GM12878 (cell line): Measurements from ENCODE around the gene PLXNA4. TPM values are rescaled to one million over a fixed set of nuclear protein-coding genes. Genes with fewer than 3 reads are reported as not detected.
A peak's percentile ranks its signal among the peaks of the same experiment; 100 is the strongest.

Experiments used
- ATAC-seq: fragments of 200-7000 bp; cut with Tn5 transposase; 3 replicates; pipeline ENCODE4 v1.9.1; 2020; ENCODE audit warnings: mild to moderate bottlenecking, moderate library complexity
- BruUV-seq: library from RNA; stranded (reverse); fragments of 400-500 nt; replicated peaks from 2 replicates; lab custom pipeline; 2021; lab: Mats Ljungman, UMichigan
- CTCF ChIA-PET: fragments of 300-600 bp; sonication (Branson Sonifier 250); formaldehyde crosslinking; extraction: SDS; loops from one replicate; lab custom pipeline; 2021; ENCODE audit warnings: inconsistent platforms; lab: Yijun Ruan, JAX
- POLR2A ChIA-PET: fragments of 350-600 bp; formaldehyde crosslinking; extraction: SDS; loops from one replicate; lab custom pipeline; 2021; ENCODE audit warnings: inconsistent platforms; lab: Charles Lee
- RAD21 ChIA-PET: fragments of 300-600 bp; sonication (Branson Sonifier 250); formaldehyde crosslinking; loops from one replicate; lab custom pipeline; 2023; ENCODE audit warnings: antibody characterized with exemption; ENCODE audit not compliant: unreplicated experiment; lab: Charles Lee
- SMC1A ChIA-PET: fragments of 300-600 bp; sonication (Branson Sonifier 250); formaldehyde crosslinking; loops from one replicate; lab custom pipeline; 2023; ENCODE audit not compliant: unreplicated experiment, uncharacterized antibody; lab: Charles Lee
- DNase-seq: peaks from one replicate; pipeline ENCODE4 v3.0.0-alpha.2; 2011; ENCODE audit warnings: low read depth, low spot score
- FAIRE-seq: peaks from 3 replicates; lab custom pipeline; 2011; peaks lifted over from hg19 to GRCh38; lab: Jason Lieb, UNC
- H2AFZ ChIP-seq: 2 replicates; pipeline ENCODE4 v1.6.0; 2011; ENCODE audit warnings: low read depth, low read length, control low read depth; ENCODE audit not compliant: control insufficient read depth
- H3K27ac ChIP-seq: 2 replicates; pipeline ENCODE4 v1.5.1; 2011; ENCODE audit warnings: control low read depth; ENCODE audit not compliant: control insufficient read depth, insufficient read depth
- H3K27me3 ChIP-seq, 2 experiments: replicated peaks in 1 of 2; 2 replicates each; pipeline versions ENCODE4 v1.6.0 to v1.6.1; 2011; ENCODE audit warnings: low read length in 1 of 2; ENCODE audit not compliant: control insufficient read depth in 2 of 2, insufficient read depth in 2 of 2
- H3K36me3 ChIP-seq, 2 experiments: 2 replicates each; pipeline ENCODE4 v1.5.1; 2011; ENCODE audit warnings: low read length in 1 of 2; ENCODE audit not compliant: control insufficient read depth in 2 of 2, insufficient read depth in 2 of 2
- H3K4me1 ChIP-seq: 2 replicates; pipeline ENCODE4 v1.6.1; 2011; ENCODE audit warnings: mild to moderate bottlenecking, low read length, moderate library complexity, mixed read lengths; ENCODE audit not compliant: control insufficient read depth, insufficient read depth
- H3K4me2 ChIP-seq: 2 replicates; pipeline ENCODE4 v1.6.0; 2011; ENCODE audit warnings: control low read depth; ENCODE audit not compliant: control insufficient read depth, insufficient read depth
- H3K4me3 ChIP-seq: fragments of 200-600 bp; sonication (generic); 2 replicates; pipeline ENCODE4 v1.5.1; 2016
- H3K79me2 ChIP-seq: 2 replicates; pipeline ENCODE4 v1.6.0; 2011; ENCODE audit warnings: low read length; ENCODE audit not compliant: control insufficient read depth, insufficient read depth
- H3K9ac ChIP-seq: 2 replicates; pipeline ENCODE4 v1.8.0; 2011; ENCODE audit warnings: low read length, control low read depth, mixed read lengths; ENCODE audit not compliant: control insufficient read depth, insufficient read depth
- H3K9me3 ChIP-seq: replicated peaks from 3 replicates; pipeline ENCODE4 v1.5.1; 2011; ENCODE audit warnings: mild to moderate bottlenecking, low read length; ENCODE audit not compliant: control insufficient read depth, insufficient read depth
- H4K20me1 ChIP-seq: 2 replicates; pipeline ENCODE4 v1.6.0; 2011; ENCODE audit not compliant: control insufficient read depth, insufficient read depth
- BMI1 ChIP-seq: fragments of 450-650 bp; IDR thresholded peaks from 2 replicates; pipeline ENCODE4 v1.6.1; 2016; ENCODE audit warnings: mild to moderate bottlenecking, moderate library complexity, borderline replicate concordance
- EED ChIP-seq: sonication (generic); IDR thresholded peaks from 2 replicates; pipeline ENCODE4 v1.6.1; 2016; ENCODE audit warnings: antibody characterized with exemption, low read depth
- MYB ChIP-seq: fragments of 150-350 bp; IDR thresholded peaks from 2 replicates; pipeline ENCODE4 v1.6.1; 2014; ENCODE audit warnings: mild to moderate bottlenecking, low read depth, low read length, borderline replicate concordance
- NFYA ChIP-seq: IDR thresholded peaks from 2 replicates; pipeline ENCODE4 v1.6.1; 2011; ENCODE audit warnings: low read depth, mild to moderate bottlenecking, low read length, improper control_type of control experiment, borderline replicate concordance
- RELA ChIP-seq: fragments of 450-650 bp; IDR thresholded peaks from 2 replicates; pipeline ENCODE4 v1.8.0; 2014; ENCODE audit warnings: borderline replicate concordance; ENCODE audit not compliant: partially characterized antibody
- SIN3A ChIP-seq: IDR thresholded peaks from 2 replicates; pipeline ENCODE4 v1.6.1; 2012; ENCODE audit warnings: low read depth, low read length, improper control_type of control experiment
- SP1 ChIP-seq: IDR thresholded peaks from one replicate; pipeline ENCODE4 v1.6.1; 2011; ENCODE audit warnings: low read depth, low read length
- TARDBP ChIP-seq: IDR thresholded peaks from 2 replicates; pipeline ENCODE4 v1.6.1; 2016; ENCODE audit warnings: borderline replicate concordance
- USF2 ChIP-seq: IDR thresholded peaks from 2 replicates; pipeline ENCODE4 v1.6.1; 2011; ENCODE audit warnings: low read depth, low read length, improper control_type of control experiment, borderline replicate concordance
- WGBS: methylation state at CpG from one replicate; pipeline ENCODE4 v1.1.6; 2016; ENCODE audit warnings: low lambda C conversion rate; ENCODE audit not compliant: insufficient replicate concordance, insufficient coverage; ENCODE audit errors: missing lambda C conversion rate; 5-methylcytosine and 5-hydroxymethylcytosine counted together
- in situ Hi-C: fragments of 300-500 bp; cut with MboI; formaldehyde crosslinking; loops from 9 replicates; pipeline ENCODE4 v1.14.3; 2018; ENCODE audit warnings: mixed read lengths
- intact Hi-C: fragments of 100-400 bp; cut with micrococcal nuclease; formaldehyde crosslinking; loops from one replicate; pipeline ENCODE4 v1.14.2; 2022; ENCODE audit not compliant: unreplicated experiment
- polyA plus RNA-seq, 11 experiments: library from polyadenylated mRNA; depleted of rRNA in 4 of 11; unstranded in 6 of 11; stranded (reverse) in 5 of 11; fragments of >200 nt; fragmentation: Nextera tagmentation in 4 of 11; fragmentation: Illumina TruSeq in 1 of 11; extraction: Ambion mirVana in 4 of 11; extraction: Trizol in 1 of 11; gene quantifications; 1 replicate in 1 of 11; 2 replicates in 10 of 11; pipeline versions ENCODE4 v1.2.1 to v1.2.3, GENCODE V29; 2011 to 2016; ENCODE audit warnings: inconsistent platforms in 2 of 11, missing spikeins in 2 of 11, low read depth in 1 of 11
- total RNA-seq, 4 experiments: library from RNA; depleted of rRNA in 3 of 4; stranded (reverse); fragments of >200 nt in 3 of 4; fragmentation: Illumina TruSeq in 1 of 4; extraction: Trizol in 1 of 4; gene quantifications; 2 replicates each; pipeline versions ENCODE4 v1.2.1 to v1.2.3, GENCODE V29; 2013 to 2021
- TF ChIP-seq, protein P1 (sequence below): fragments of 450-650 bp; IDR thresholded peaks from 2 replicates; pipeline ENCODE4 v1.6.1; 2018; ENCODE audit warnings: borderline replicate concordance, mild to moderate bottlenecking; ENCODE audit not compliant: partially characterized antibody

The PLXNA4 gene
- total and polyA plus RNA-seq, 10 of the 15 experiments (the other 5 are each of a cell fraction or from before 2014, with no cell fraction given) = 0.03 TPM; not detected in 9

- Histone ChIP-seq H2AFZ (no peak overlapping the region), H3K4me2 (no peak overlapping the region), H3K79me2 (no peaks in the 10 kb centered on the region), H3K4me3 (no peak overlapping the region), H3K9me3 (no peaks in the 10 kb centered on the region), H3K27ac (no peak overlapping the region), H3K27me3 (peaks cover 0 to 5% of the 10 kb centered on the region in 2 experiments; a peak in 1 of 4 replicates), H3K4me1 (no peaks in the 10 kb centered on the region), H4K20me1 (no peaks in the 10 kb centered on the region), H3K36me3 (no peaks in the 10 kb centered on the region), H3K9ac (no peak overlapping the region)
- intact Hi-C loops (no loop called here), in situ Hi-C loops (no loop called here)
- DNase-seq = no peak
- 18% methylated on average over 18 of the region's 18 CpGs for WGBS
- ChIA-PET SMC1A (no interaction called here), RAD21 (no interaction called here), CTCF (no interaction called here), POLR2A (no interaction called here)
- FAIRE-seq = no peak
- no TSS peak for BruUV-seq
- no peak for ATAC-seq
- TF ChIP-seq BMI1 = 0 out of 2 replicates have a peak, but pooled peaks have one; percentile 41
- no peak for TF ChIP-seq RELA
Observed at GRCh38 chr7:132435016-132435990, 141.0 kb downstream of the PLXNA4 start.

DNA sequence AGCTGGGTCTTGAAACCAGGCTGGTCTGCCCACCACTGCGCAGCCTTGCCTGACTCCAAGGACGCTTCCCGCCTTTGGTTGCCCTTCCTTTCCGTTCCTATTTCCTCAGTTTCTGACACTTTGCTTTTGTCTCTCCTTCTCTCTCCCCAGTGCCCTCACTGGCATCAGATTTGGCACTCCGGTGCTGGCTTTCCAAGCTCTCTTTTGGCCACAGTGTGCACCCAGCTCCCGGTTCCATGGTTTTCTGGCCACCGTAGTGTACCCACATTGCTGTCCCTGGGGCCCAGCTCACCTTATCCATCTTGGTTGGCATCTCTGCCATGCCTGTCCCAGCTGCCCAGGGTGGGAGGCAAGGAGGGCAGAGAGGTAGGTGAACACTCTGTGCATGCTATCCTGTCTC, 142.2 kb downstream of the PLXNA4 start:
- ATAC-seq = no peak
- H2AFZ ChIP-seq = no peak overlapping the region
- no peaks in the 10 kb centered on the region for H3K79me2 ChIP-seq
- no TSS peak for BruUV-seq
- H3K4me2 ChIP-seq = no peak overlapping the region
- DNase-seq = no peak
- SMC1A ChIA-PET = no interaction called here
- no peaks in the 10 kb centered on the region for H3K36me3 ChIP-seq
- WGBS = 44% methylated on average over 7 of the region's 7 CpGs
- H3K4me3 ChIP-seq = no peak overlapping the region
- no peak overlapping the region for H3K9ac ChIP-seq
- RAD21 ChIA-PET = no interaction called here
- H3K4me1 ChIP-seq = no peaks in the 10 kb centered on the region
- in situ Hi-C loops = no loop called here
- POLR2A ChIA-PET = no interaction called here
- CTCF ChIA-PET = no interaction called here
- no peaks in the 10 kb centered on the region for H3K9me3 ChIP-seq
- FAIRE-seq = no peak
- no peaks in the 10 kb centered on the region for H4K20me1 ChIP-seq
- intact Hi-C loops = no loop called here
- peaks cover 0 to 5% of the 10 kb centered on the region in 2 experiments; a peak in 1 of 4 replicates for H3K27me3 ChIP-seq
- H3K27ac ChIP-seq = no peak overlapping the region
- TF ChIP-seq USF2 (no peak), SP1 (no peak), TARDBP (no peak), NFYA (no peak), SIN3A (no peak), EED (no peak), MYB (no peak)
- TF ChIP-seq, protein P1, sequence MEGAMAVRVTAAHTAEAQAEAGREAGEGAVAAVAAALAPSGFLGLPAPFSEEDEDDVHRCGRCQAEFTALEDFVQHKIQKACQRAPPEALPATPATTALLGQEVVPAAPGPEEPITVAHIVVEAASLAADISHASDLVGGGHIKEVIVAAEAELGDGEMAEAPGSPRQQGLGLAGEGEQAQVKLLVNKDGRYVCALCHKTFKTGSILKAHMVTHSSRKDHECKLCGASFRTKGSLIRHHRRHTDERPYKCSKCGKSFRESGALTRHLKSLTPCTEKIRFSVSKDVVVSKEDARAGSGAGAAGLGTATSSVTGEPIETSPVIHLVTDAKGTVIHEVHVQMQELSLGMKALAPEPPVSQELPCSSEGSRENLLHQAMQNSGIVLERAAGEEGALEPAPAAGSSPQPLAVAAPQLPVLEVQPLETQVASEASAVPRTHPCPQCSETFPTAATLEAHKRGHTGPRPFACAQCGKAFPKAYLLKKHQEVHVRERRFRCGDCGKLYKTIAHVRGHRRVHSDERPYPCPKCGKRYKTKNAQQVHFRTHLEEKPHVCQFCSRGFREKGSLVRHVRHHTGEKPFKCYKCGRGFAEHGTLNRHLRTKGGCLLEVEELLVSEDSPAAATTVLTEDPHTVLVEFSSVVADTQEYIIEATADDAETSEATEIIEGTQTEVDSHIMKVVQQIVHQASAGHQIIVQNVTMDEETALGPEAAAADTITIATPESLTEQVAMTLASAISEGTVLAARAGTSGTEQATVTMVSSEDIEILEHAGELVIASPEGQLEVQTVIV = no peak
